GM12801 (cell line): ENCODE data around the gene SOBP.

Experiments
- TF ChIP-seq, protein P1 (sequence below): IDR thresholded peaks from one replicate; pipeline ENCODE4 v1.5.1; 2011; ENCODE audit warnings: control low read depth; ENCODE audit not compliant: insufficient read length; ENCODE audit errors: extremely low read depth

Gene SOBP

GRCh38 chr6:107626645-107627044 is 136.7 kb downstream of the SOBP start:
- TF ChIP-seq, protein P1, sequence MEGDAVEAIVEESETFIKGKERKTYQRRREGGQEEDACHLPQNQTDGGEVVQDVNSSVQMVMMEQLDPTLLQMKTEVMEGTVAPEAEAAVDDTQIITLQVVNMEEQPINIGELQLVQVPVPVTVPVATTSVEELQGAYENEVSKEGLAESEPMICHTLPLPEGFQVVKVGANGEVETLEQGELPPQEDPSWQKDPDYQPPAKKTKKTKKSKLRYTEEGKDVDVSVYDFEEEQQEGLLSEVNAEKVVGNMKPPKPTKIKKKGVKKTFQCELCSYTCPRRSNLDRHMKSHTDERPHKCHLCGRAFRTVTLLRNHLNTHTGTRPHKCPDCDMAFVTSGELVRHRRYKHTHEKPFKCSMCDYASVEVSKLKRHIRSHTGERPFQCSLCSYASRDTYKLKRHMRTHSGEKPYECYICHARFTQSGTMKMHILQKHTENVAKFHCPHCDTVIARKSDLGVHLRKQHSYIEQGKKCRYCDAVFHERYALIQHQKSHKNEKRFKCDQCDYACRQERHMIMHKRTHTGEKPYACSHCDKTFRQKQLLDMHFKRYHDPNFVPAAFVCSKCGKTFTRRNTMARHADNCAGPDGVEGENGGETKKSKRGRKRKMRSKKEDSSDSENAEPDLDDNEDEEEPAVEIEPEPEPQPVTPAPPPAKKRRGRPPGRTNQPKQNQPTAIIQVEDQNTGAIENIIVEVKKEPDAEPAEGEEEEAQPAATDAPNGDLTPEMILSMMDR: no peak

DNA sequence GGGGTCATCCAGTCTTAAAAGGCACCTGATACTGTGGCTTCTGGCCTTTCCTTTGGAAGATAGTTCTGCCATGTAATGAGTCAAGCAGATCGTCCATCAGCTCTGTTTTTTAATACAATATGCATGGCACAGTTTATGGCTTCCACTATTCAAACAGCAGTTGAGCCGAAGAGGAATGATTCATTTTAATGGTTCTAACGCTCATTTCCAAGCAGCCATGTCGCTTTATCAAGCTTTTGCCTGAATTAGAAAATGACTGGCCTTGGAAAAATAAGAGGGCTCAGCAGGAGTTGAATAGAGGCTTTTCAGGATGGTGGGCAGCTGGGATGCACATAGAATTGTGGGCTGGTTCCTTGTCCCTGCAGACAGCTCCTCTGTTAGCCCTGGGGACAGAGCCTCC is 138.1 kb downstream of the SOBP start:
- TF ChIP-seq, protein P1: no peak

- TF ChIP-seq, protein P1: no peak
Measured at GRCh38 chr6:107628878-107629277, 139.0 kb downstream of the SOBP start.

DNA sequence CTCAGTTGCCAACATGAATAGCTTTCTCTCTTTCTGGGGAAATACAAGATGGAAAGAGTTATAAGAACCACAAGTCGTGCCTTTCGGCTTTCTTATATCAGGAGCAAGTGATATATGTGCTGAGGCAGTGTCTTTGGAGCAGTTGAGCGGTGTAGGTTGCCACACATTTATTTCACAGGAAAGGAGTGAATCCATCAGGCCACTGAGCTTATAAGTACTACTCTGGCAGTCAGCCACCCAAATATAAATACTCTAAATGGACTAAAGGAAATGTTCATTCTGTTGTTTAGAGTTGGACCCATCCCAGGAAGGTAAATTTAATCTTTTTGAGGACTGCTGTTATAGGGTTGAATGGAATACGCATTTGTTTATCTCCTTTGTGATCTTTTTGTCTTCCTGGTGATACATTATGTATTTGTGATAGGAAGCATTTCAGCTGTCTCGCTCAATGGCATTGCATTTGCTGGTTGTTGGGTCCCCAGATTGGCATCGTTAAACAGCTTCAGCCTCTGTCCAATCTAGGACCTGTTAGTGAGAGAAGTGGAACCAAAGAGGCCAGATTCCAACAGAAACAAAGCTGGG is 139.7 kb downstream of the SOBP start:
- TF ChIP-seq, protein P1: no peak

- TF ChIP-seq, protein P1: no peak
Measured at GRCh38 chr6:107630348-107630977, 140.5 kb downstream of the SOBP start.

DNA sequence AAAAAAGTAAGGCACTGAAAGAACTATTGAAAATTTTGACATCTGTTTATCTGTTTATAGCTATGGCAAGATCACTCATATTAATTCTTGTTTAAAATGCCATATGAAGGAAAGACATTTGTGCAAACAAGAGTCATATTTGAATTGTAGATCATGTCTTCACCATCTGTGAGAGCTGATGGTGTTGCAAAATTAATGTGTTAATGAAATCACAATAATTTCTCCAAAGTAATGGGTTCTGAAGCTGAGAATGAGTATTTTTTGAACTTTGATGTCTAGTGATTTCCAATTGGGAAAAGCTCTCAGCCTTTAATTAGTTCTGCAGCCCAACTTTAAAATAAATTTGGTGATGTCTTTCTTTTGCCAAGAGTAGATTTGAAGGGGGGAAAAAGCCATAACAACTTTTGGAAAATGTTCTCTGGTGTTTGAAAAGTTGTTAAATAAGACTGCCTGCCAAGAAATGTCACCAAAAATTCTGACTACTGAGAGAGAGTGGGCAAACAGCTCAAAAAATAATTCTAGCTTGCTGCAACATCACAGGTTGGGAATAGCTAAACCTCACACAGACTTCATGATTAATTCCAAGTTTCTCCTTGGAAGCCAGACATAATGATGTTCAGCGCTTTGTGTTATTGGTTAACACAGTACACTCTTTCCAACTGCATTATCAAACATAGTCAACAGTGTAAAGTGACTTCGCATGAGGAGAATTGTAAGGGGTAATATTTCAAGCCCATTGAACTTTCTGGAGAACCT is 142.6 kb downstream of the SOBP start:
- TF ChIP-seq, protein P1: no peak

DNA sequence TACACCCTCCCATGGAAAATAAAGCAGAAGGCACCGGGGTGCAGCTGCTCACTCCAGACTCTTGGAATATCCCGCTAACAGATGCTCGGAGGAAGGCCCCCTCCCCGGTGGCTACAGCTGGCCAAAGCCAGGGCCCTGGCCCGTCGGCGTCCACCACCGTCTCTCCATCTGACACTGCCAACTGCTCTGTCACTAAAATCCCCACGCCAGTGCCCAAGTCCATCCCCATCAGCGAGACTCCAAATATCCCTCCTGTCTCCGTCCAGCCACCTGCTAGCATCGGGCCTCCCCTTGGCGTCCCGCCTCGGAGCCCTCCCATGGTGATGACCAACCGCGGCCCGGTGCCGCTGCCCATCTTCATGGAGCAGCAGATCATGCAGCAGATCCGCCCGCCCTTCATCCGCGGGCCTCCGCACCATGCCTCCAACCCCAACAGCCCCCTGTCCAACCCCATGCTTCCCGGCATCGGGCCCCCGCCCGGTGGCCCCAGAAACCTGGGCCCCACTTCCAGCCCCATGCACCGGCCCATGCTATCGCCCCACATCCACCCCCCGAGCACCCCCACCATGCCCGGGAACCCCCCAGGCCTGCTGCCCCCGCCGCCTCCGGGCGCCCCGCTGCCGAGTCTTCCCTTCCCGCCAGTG is 143.9 kb downstream of the SOBP start:
- TF ChIP-seq, protein P1: no peak
